Jurkat, Clone E6-1 (cell line): ENCODE results near the gene MSL3B.

Experiments
- DNase-seq: peaks from one replicate; pipeline ENCODE4 v3.0.0-alpha.2; 2011; ENCODE audit warnings: low read depth, low spot score
- H3K4me3 ChIP-seq: 2 replicates; pipeline ENCODE4 v1.5.1; 2011; ENCODE audit warnings: mild to moderate bottlenecking, low read length, control low read depth, moderate library complexity

The MSL3B gene

GRCh38 chr2:233838251-233838650 is 29.9 kb downstream of the MSL3B start:
- H3K4me3 ChIP-seq, result no peak overlapping the region

GRCh38 chr2:233837694-233838229 is 30.4 kb downstream of the MSL3B start:
- no peak for DNase-seq
- H3K4me3 ChIP-seq, result no peak overlapping the region

More at GRCh38 chr2:233838251-233838650, 29.9 kb downstream of the MSL3B start:
- no peak for DNase-seq

- H3K4me3 ChIP-seq, result no peak overlapping the region
- DNase-seq, result no peak
These were observed 31.8 kb downstream of the MSL3B start for GRCh38 chr2:233836359-233836758.

GRCh38 chr2:233835230-233836186 is 32.7 kb downstream of the MSL3B start:
- no peak overlapping the region for H3K4me3 ChIP-seq
- no peak for DNase-seq

GRCh38 chr2:233833345-233833744 is 34.8 kb downstream of the MSL3B start:
- no peak overlapping the region for H3K4me3 ChIP-seq
- no peak for DNase-seq

- no peak overlapping the region for H3K4me3 ChIP-seq
- no peak for DNase-seq
These were observed 35.3 kb downstream of the MSL3B start for GRCh38 chr2:233832869-233833311.

- no peak for DNase-seq
- H3K4me3 ChIP-seq, result no peak overlapping the region
These were observed 35.8 kb downstream of the MSL3B start for GRCh38 chr2:233832414-233832813.

- no peak for DNase-seq
- no peak overlapping the region for H3K4me3 ChIP-seq
These were observed 36.3 kb downstream of the MSL3B start for GRCh38 chr2:233831861-233832260.

- no peak for DNase-seq
These were observed 37.0 kb downstream of the MSL3B start for GRCh38 chr2:233831011-233831721.

GRCh38 chr2:233830111-233830802 is 37.9 kb downstream of the MSL3B start:
- no peak for DNase-seq
- H3K4me3 ChIP-seq, result no peak overlapping the region

More at GRCh38 chr2:233831011-233831721, 37.0 kb downstream of the MSL3B start:
- no peak overlapping the region for H3K4me3 ChIP-seq

- H3K4me3 ChIP-seq, result no peak overlapping the region
- no peak for DNase-seq
These were observed 38.7 kb downstream of the MSL3B start for GRCh38 chr2:233829193-233830110.

GRCh38 chr2:233828546-233829192 is 39.5 kb downstream of the MSL3B start:
- DNase-seq, result no peak

GRCh38 chr2:233824373-233824772 is 43.8 kb downstream of the MSL3B start:
- no peak for DNase-seq
- H3K4me3 ChIP-seq, result no peak overlapping the region

More at GRCh38 chr2:233828546-233829192, 39.5 kb downstream of the MSL3B start:
- no peak overlapping the region for H3K4me3 ChIP-seq

- H3K4me3 ChIP-seq, result no peak overlapping the region
- DNase-seq, result no peak
These were observed 44.5 kb downstream of the MSL3B start for GRCh38 chr2:233823731-233824121.

- DNase-seq, result no peak
- H3K4me3 ChIP-seq, result no peak overlapping the region
These were observed 45.1 kb downstream of the MSL3B start for GRCh38 chr2:233822781-233823730.

GRCh38 chr2:233822101-233822771 is 46.0 kb downstream of the MSL3B start:
- no peak overlapping the region for H3K4me3 ChIP-seq
- no peak for DNase-seq
